Stomach (tissue), 4 donors: ENCODE results near the gene IRF2.

ENCODE experiments used
- CTCF ChIP-seq, 7 experiments: fragments of 450-650 bp in 4 of 7; fragments of 200-600 bp in 3 of 7; sonication (generic) in 3 of 7; IDR thresholded peaks; one replicate each; pipeline ENCODE4 v1.5.1; 2016 to 2019; ENCODE audit warnings: antibody characterized with exemption in 7 of 7, control low read depth in 2 of 7, mild to moderate bottlenecking in 1 of 7
- EP300 ChIP-seq: sonication (generic); formaldehyde crosslinking; IDR thresholded peaks from one replicate; pipeline ENCODE4 v1.6.1; 2017; ENCODE audit warnings: antibody characterized with exemption
- POLR2A ChIP-seq, 4 donors: fragments of 450-650 bp; IDR thresholded peaks; one replicate each; pipeline ENCODE4 v1.6.1; 2016; ENCODE audit warnings: antibody characterized with exemption in 4 of 4, control low read depth in 2 of 4, mild to moderate bottlenecking in 1 of 4, moderate library complexity in 1 of 4
- POLR2AphosphoS5 ChIP-seq, 3 donors: sonication (generic); formaldehyde crosslinking; IDR thresholded peaks; one replicate each; pipeline ENCODE4 v1.6.1; 2016; ENCODE audit warnings: antibody characterized with exemption in 3 of 3

GRCh38 chr4:184504385-184504784 lies 30.0 kb upstream of the IRF2 start:
- no peak for TF ChIP-seq POLR2A (IDR thresholded peaks at IDR 0.05)
- no peak for TF ChIP-seq CTCF (IDR thresholded peaks at IDR 0.05)
- no peak for TF ChIP-seq POLR2AphosphoS5 (IDR thresholded peaks at IDR 0.05)
- no peak for TF ChIP-seq EP300
